Measurements from ENCODE around the gene GOLT1A. TPM values are rescaled to one million over a fixed set of nuclear protein-coding genes. Genes with fewer than 3 reads are reported as not detected.

GOLT1A gene
- total and polyA plus RNA-seq, 10 of the 15 experiments (the other 5 are each of a cell fraction or from before 2014, with no cell fraction given) = 0.09 to 0.46 TPM; not detected in 8

- TF ChIP-seq CHD2 (IDR thresholded peaks at IDR 0.05; ENCODE audit: borderline replicate concordance, low read depth, low read length) = no peak
- TF ChIP-seq TCF12 (IDR thresholded peaks at IDR 0.05; ENCODE audit: low read depth, low read length) = no peak
- no peak for TF ChIP-seq CHD4 (IDR thresholded peaks at IDR 0.05)
- no peak for TF ChIP-seq RB1 (IDR thresholded peaks at IDR 0.05; ENCODE audit: borderline replicate concordance)
- no peak for TF ChIP-seq RBBP5 (conservative IDR thresholded peaks at IDR 0.05)
- TF ChIP-seq MTA3 (IDR thresholded peaks at IDR 0.05; ENCODE audit: borderline replicate concordance, low read length) = no peak
- no peak for TF ChIP-seq ZNF622 (IDR thresholded peaks at IDR 0.05)
- no peak for TF ChIP-seq KLF5 (IDR thresholded peaks at IDR 0.05; ENCODE audit: partially characterized antibody)
These were observed 61.3 kb downstream of the GOLT1A start (continued) for GRCh38 chr1:204152310-204153044.

GRCh38 chr1:204151552-204152309, 62.1 kb downstream of the GOLT1A start, which contains the start of gene ETNK2:
ETNK2 (minus strand) TSS chr1:204152044; CDS start chr1:204151852, 192 bp downstream.
- no peak for DNase-seq (ENCODE audit: low read depth, low spot score)
- Histone ChIP-seq H3K79me2 (ENCODE audit: control insufficient read depth, insufficient read depth, low read length) (no peaks in the 10 kb centered on the region), H3K9ac (ENCODE audit: control insufficient read depth, insufficient read depth, low read length) (no peak within 1 kb of the TSS), H2AFZ (ENCODE audit: control insufficient read depth, low read depth, low read length) (no peak within 1 kb of the TSS), H4K20me1 (ENCODE audit: control insufficient read depth, insufficient read depth) (no peaks in the 10 kb centered on the region), H3K4me2 (ENCODE audit: control insufficient read depth, insufficient read depth) (no peak within 1 kb of the TSS), H3K9me3 (replicated peaks; ENCODE audit: control insufficient read depth, insufficient read depth, low read length) (no peaks in the 10 kb centered on the region), H3K4me1 (ENCODE audit: control insufficient read depth, insufficient read depth, low read length) (no peaks in the 10 kb centered on the region), H3K4me3 (no peak within 1 kb of the TSS), H3K27ac (ENCODE audit: control insufficient read depth, insufficient read depth) (no peak within 1 kb of the TSS), H3K27me3 (replicated peaks in 1 of 2; ENCODE audit: control insufficient read depth in 2 of 2, insufficient read depth in 2 of 2, low read length in 1 of 2) (peaks cover 3 to 5% of the 10 kb centered on the region in 2 experiments; a peak in 3 of 4 replicates), H3K36me3 (ENCODE audit: control insufficient read depth in 2 of 2, insufficient read depth in 2 of 2, low read length in 1 of 2) (no peaks in the 10 kb centered on the region)
- intact Hi-C loops (cut with micrococcal nuclease; ENCODE audit: unreplicated experiment) (no loop called here), in situ Hi-C loops (cut with MboI) (no loop called here)
- ATAC-seq = no peak; the same call in 1 of the 3 replicates
- 6% methylated on average over 36 of the region's 94 CpGs for WGBS (ENCODE audit: insufficient coverage, insufficient replicate concordance, low lambda C conversion rate, missing lambda C conversion rate)
- no TSS peak for BruUV-seq (replicated peaks)
- FAIRE-seq = no peak
- peak; percentile 94 for TF ChIP-seq SUZ12 (IDR thresholded peaks at IDR 0.05; ENCODE audit: unreplicated experiment)
- 0 out of 3 replicates have a peak, but pooled peaks of 1 of the 2 experiments have one; percentile 35 for TF ChIP-seq EGR1 (IDR thresholded peaks at IDR 0.05; ENCODE audit: borderline replicate concordance in 1 of 2, low read depth in 2 of 2, low read length in 2 of 2)
- TF ChIP-seq MTA3 (IDR thresholded peaks at IDR 0.05; ENCODE audit: borderline replicate concordance, low read length) = no peak
- TF ChIP-seq DPF2 (IDR thresholded peaks at IDR 0.05) = 0 out of 2 replicates have a peak, but pooled peaks have one; percentile 25
- peak; percentile 43 for TF ChIP-seq IKZF1 (conservative IDR thresholded peaks at IDR 0.05)
- ChIA-PET SMC1A (ENCODE audit: uncharacterized antibody, unreplicated experiment) (no interaction called here), CTCF (interaction anchor here (0.5 to 1.1 kb wide), 2 partner anchors 11 to 247 kb away, joined by 3 to 4 read pairs; no protein-coding TSS in a partner anchor), RAD21 (ENCODE audit: unreplicated experiment) (no interaction called here), POLR2A (no interaction called here)
